ENCODE measurements around the gene EPHA1. TPM values are rescaled to one million over a fixed set of nuclear protein-coding genes. Genes with fewer than 3 reads are reported as not detected.
"Not testable (repeated sequence)": the region's sequence is repeated elsewhere in the genome, so short reads cannot be mapped to it uniquely, and the experiment has no call there.

Gene EPHA1
- total RNA-seq, 1 donor = not detected

GRCh38 chr7:143411976-143412708 lies 3.5 kb upstream of the EPHA1 start:
- no peak overlapping the region for H3K4me3 ChIP-seq (ENCODE audit: low read depth, low read length)
- no peak for DNase-seq (ENCODE audit: low read depth)
- TF ChIP-seq CTCF (IDR thresholded peaks at IDR 0.05; ENCODE audit: insufficient read depth, low read length) = no peak

- no peak overlapping the region for H3K4me3 ChIP-seq (ENCODE audit: low read depth, low read length)
- no peak for TF ChIP-seq CTCF (IDR thresholded peaks at IDR 0.05; ENCODE audit: insufficient read depth, low read length)
- DNase-seq (ENCODE audit: low read depth) = peak; percentile 87
These were observed 1.9 kb upstream of the EPHA1 start for GRCh38 chr7:143410521-143411004.

GRCh38 chr7:143408252-143408685 lies 387 bp downstream of the EPHA1 start:
- no peak overlapping the region for H3K4me3 ChIP-seq (ENCODE audit: low read depth, low read length)
- DNase-seq (ENCODE audit: low read depth) = no peak
- TF ChIP-seq CTCF (IDR thresholded peaks at IDR 0.05; ENCODE audit: insufficient read depth, low read length) = no peak

GRCh38 chr7:143407287-143408251 lies 1.1 kb downstream of the EPHA1 start:
- H3K4me3 ChIP-seq (ENCODE audit: low read depth, low read length) = no peak overlapping the region
- no peak for TF ChIP-seq CTCF (IDR thresholded peaks at IDR 0.05; ENCODE audit: insufficient read depth, low read length)
- no peak for DNase-seq (ENCODE audit: low read depth)

GRCh38 chr7:143406002-143406357 lies 2.7 kb downstream of the EPHA1 start:
- no peak for DNase-seq (ENCODE audit: low read depth)
- H3K4me3 ChIP-seq (ENCODE audit: low read depth, low read length) = no peak overlapping the region
- TF ChIP-seq CTCF (IDR thresholded peaks at IDR 0.05; ENCODE audit: insufficient read depth, low read length) = no peak

GRCh38 chr7:143405173-143406001 lies 3.3 kb downstream of the EPHA1 start:
- TF ChIP-seq CTCF (IDR thresholded peaks at IDR 0.05; ENCODE audit: insufficient read depth, low read length) = no peak
- H3K4me3 ChIP-seq (ENCODE audit: low read depth, low read length) = no peak overlapping the region
- DNase-seq (ENCODE audit: low read depth) = no peak

GRCh38 chr7:143402233-143402632 lies 6.4 kb downstream of the EPHA1 start:
- DNase-seq (ENCODE audit: low read depth); H3K4me3 ChIP-seq (ENCODE audit: low read depth, low read length): not testable (repeated sequence)
